Measurements from ENCODE around the gene TIMM22. TPM values are rescaled to one million over a fixed set of nuclear protein-coding genes. Genes with fewer than 3 reads are reported as not detected.

Gene TIMM22
- total RNA-seq, 4 donors from 2014 or later = 11.6 to 12.9 (median 12.6) TPM

DNA sequence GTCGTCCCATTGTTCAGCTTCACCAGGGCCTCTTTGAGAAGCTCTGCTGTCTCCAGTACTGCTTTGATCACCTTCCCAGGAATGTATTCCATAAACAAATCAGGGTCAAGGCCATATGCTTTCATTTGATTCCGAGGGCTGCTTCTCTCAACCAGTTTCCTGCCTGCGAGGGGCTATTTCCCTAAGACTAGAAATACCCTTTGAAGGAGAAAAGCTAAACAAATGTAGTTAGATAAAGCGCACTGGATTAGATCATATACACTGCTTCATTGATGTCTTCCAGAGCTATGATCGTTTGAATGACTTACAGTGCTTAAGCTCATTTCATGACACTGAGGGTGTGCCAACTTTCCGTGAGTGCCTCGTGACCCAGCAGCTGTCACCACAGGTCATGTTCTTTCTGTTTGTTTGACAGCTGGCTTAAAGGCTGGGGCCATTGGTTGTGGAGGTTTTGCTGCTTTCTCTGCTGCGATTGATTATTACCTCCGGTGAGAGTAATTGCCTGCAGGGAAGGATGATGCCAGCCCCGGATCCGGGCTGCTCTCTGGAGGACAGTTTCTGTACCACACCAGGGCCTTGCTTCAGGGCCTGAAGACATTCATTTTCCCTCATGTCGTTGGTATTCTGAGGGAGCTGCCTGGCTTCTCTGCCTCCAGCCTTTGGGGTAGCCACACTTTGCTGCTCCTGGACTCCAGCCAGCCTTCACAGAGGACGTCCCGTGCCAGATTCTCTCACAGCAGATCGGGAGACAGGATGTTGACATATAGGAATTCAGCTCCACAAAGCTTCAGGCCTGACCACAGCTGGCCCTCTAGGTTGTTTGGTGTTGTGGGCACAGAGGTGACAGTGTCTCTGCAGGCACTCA, 3.9 kb downstream of the TIMM22 start:
- no peak for DNase-seq (ENCODE audit: low spot score in 2 of 2)
- WGBS = 53% methylated on average over 15 of the region's 15 CpGs
- H3K4me3 ChIP-seq = no peak overlapping the region
- H3K9me3 ChIP-seq = no peaks in the 10 kb centered on the region
- no peaks in the 10 kb centered on the region for H3K27me3 ChIP-seq
- H3K4me1 ChIP-seq = peaks cover 73% of the 10 kb centered on the region
- peak overlapping the region; percentile 46 for H3K27ac ChIP-seq
- peaks cover 47% of the 10 kb centered on the region for H3K36me3 ChIP-seq
- TF ChIP-seq EP300 (IDR thresholded peaks at IDR 0.05) = no peak
- no peak for TF ChIP-seq POLR2AphosphoS5 (IDR thresholded peaks at IDR 0.05)

DNA sequence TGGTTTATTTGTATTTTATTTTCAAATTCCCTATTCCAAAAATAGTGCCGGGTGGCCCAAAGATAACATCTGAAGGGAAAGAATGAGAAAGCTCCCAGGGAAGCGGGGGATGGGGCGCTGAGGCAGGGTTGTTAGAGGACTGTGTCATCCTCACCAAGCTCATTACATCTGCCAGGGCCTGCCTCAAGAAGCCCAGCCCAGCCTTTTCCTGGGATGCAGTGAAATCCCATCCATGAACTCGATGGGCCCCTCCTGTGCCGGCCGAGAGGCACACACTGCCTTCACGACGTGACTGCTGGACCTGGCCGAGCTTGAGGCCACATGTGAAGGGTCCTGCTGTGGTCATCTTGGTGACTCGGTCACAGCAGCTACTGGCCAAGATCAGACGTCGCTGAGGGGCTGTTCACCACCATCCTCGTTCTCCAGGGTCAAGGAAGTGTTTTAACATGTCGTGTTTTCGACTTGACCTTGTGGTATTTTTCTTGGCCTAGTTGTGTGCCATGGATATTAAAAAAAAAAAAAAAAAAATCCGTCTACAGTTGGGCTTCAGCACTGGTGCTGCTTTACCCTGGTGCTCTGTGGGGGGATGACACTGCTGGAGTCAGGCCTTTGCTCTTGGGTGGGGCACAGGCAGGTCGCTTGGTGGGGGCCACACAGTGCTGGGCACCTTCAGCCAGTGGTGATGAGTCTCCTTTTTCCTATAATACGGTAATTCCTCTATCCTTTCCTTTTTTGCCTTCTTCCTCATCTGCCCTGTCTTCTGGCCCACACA, 4.9 kb downstream of the TIMM22 start:
- TF ChIP-seq POLR2AphosphoS5 (IDR thresholded peaks at IDR 0.05) (no peak), EP300 (IDR thresholded peaks at IDR 0.05) (no peak), POLR2A (IDR thresholded peaks at IDR 0.05) (no peak)
- TF ChIP-seq, protein P1, sequence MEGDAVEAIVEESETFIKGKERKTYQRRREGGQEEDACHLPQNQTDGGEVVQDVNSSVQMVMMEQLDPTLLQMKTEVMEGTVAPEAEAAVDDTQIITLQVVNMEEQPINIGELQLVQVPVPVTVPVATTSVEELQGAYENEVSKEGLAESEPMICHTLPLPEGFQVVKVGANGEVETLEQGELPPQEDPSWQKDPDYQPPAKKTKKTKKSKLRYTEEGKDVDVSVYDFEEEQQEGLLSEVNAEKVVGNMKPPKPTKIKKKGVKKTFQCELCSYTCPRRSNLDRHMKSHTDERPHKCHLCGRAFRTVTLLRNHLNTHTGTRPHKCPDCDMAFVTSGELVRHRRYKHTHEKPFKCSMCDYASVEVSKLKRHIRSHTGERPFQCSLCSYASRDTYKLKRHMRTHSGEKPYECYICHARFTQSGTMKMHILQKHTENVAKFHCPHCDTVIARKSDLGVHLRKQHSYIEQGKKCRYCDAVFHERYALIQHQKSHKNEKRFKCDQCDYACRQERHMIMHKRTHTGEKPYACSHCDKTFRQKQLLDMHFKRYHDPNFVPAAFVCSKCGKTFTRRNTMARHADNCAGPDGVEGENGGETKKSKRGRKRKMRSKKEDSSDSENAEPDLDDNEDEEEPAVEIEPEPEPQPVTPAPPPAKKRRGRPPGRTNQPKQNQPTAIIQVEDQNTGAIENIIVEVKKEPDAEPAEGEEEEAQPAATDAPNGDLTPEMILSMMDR (IDR thresholded peaks at IDR 0.05) = no peak
- Histone ChIP-seq H3K4me3 (no peak overlapping the region), H3K4me1 (peaks cover 78% of the 10 kb centered on the region), H3K9me3 (no peaks in the 10 kb centered on the region), H3K27me3 (no peaks in the 10 kb centered on the region), H3K27ac (peak overlapping the region; percentile 46), H3K36me3 (peaks cover 53% of the 10 kb centered on the region)
- DNase-seq (ENCODE audit: low spot score in 2 of 2) = no peak
- 72% methylated on average over 13 of the region's 18 CpGs for WGBS

DNA sequence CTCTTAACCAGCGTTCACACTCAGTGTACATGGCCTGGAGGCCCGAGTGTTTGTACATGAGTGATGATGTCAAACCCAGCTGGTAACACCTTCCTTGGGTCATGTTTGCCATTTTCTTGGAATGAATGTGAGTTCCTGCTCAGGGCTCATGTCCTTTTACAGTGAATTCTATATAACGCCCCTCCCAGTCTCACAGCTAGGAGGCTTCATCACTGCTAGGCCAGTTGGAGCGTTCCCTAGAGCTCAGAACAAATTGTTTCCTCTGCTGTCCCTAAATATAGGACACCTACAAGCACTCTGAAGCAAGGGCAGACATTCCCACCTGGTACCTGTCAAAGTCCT, 5.5 kb downstream of the TIMM22 start:
- Histone ChIP-seq H3K4me3 (no peak overlapping the region), H3K36me3 (peaks cover 57% of the 10 kb centered on the region), H3K27ac (peak overlapping the region; percentile 46), H3K27me3 (no peaks in the 10 kb centered on the region), H3K4me1 (peaks cover 81% of the 10 kb centered on the region), H3K9me3 (no peaks in the 10 kb centered on the region)
- 54% methylated on average over 4 of the region's 4 CpGs for WGBS
- no peak for DNase-seq (ENCODE audit: low spot score in 2 of 2)
- no peak for TF ChIP-seq POLR2AphosphoS5 (IDR thresholded peaks at IDR 0.05)
- no peak for TF ChIP-seq POLR2A (IDR thresholded peaks at IDR 0.05)
- TF ChIP-seq EP300 (IDR thresholded peaks at IDR 0.05) = peak; percentile 70
- TF ChIP-seq, protein P1 (IDR thresholded peaks at IDR 0.05) = no peak

DNA sequence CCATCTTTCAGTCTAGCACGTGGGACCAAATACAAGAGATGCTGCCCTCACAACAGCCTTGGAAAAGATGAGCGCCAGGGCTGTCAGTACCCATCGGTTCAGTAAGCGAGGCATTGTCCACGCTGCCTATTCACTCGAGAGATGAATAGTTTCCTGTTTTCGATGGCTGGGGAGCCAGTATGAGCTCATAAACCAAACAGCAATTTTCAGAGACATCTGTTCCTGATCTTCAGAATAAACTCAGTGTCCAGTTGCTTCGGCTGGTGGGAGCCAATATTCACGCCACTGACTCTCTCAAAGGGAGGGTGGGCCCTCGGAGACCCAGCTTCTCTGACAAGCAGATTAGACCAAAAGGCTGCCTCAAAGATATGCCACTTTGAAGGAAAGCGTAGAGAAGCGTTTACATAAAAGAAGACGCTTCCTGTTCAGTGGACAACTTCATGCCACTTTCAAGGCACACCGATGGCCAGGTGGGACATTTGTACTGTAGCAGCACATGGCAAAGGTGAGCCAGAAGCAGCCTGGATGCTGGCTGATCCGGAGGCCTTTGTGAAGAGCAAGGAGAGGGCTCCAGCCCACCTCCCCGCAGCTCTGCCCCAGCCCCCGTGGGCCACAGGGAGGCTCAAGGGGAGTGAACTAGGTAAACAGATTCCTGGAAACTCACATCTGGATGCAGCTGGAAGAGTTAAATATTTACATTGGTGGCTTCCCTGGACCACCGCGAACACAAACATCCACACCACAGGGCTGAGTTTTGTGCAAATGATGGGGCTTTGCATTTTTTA, 6.0 kb downstream of the TIMM22 start:
- TF ChIP-seq POLR2A (IDR thresholded peaks at IDR 0.05) = no peak
- TF ChIP-seq POLR2AphosphoS5 (IDR thresholded peaks at IDR 0.05) = no peak
- TF ChIP-seq EP300 (IDR thresholded peaks at IDR 0.05) = no peak
- TF ChIP-seq, protein P1 (IDR thresholded peaks at IDR 0.05) = no peak
- 70% methylated on average over 19 of the region's 19 CpGs for WGBS
- no peak overlapping the region for H3K4me3 ChIP-seq
- no peak for DNase-seq (ENCODE audit: low spot score in 2 of 2)
- H3K36me3 ChIP-seq = peaks cover 63% of the 10 kb centered on the region
- H3K27ac ChIP-seq = peak overlapping the region; percentile 46
- no peaks in the 10 kb centered on the region for H3K9me3 ChIP-seq
- no peaks in the 10 kb centered on the region for H3K27me3 ChIP-seq
- peaks cover 81% of the 10 kb centered on the region for H3K4me1 ChIP-seq

DNA sequence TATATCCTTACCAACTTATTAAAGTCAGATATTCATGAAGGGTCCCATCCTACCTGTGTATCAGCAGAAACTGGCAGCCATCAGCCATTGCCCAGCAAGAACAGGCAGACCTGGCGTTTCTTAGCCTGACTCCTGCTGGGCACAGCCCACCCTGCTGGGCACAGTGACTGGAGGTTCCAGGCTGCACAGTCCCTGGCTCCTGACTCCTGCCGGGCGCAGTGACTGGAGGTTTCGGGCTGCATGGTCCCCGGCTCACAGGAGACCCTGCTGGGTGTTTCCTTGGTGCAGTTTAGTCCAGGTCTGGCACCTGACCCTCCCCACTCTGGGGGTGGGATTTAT, 6.7 kb downstream of the TIMM22 start:
- no peaks in the 10 kb centered on the region for H3K27me3 ChIP-seq
- H3K4me3 ChIP-seq = no peak overlapping the region
- peaks cover 68% of the 10 kb centered on the region for H3K36me3 ChIP-seq
- H3K27ac ChIP-seq = no peak overlapping the region
- DNase-seq (ENCODE audit: low spot score in 2 of 2) = no peak
- TF ChIP-seq POLR2AphosphoS5 (IDR thresholded peaks at IDR 0.05) (no peak), EP300 (IDR thresholded peaks at IDR 0.05) (no peak), POLR2A (IDR thresholded peaks at IDR 0.05) (no peak)
- TF ChIP-seq, protein P1 (IDR thresholded peaks at IDR 0.05) = no peak
- WGBS = 96% methylated on average over 4 of the region's 5 CpGs
- peaks cover 76% of the 10 kb centered on the region for H3K4me1 ChIP-seq
- no peaks in the 10 kb centered on the region for H3K9me3 ChIP-seq

All from suprapubic skin (tissue), 4 donors.